ENCODE data around the gene BARX1.
A peak's percentile ranks its signal among the peaks of the same experiment; 100 is the strongest.
"Not testable (repeated sequence)": the region's sequence is repeated elsewhere in the genome, so short reads cannot be mapped to it uniquely, and the experiment has no call there.

The BARX1 gene

DNA sequence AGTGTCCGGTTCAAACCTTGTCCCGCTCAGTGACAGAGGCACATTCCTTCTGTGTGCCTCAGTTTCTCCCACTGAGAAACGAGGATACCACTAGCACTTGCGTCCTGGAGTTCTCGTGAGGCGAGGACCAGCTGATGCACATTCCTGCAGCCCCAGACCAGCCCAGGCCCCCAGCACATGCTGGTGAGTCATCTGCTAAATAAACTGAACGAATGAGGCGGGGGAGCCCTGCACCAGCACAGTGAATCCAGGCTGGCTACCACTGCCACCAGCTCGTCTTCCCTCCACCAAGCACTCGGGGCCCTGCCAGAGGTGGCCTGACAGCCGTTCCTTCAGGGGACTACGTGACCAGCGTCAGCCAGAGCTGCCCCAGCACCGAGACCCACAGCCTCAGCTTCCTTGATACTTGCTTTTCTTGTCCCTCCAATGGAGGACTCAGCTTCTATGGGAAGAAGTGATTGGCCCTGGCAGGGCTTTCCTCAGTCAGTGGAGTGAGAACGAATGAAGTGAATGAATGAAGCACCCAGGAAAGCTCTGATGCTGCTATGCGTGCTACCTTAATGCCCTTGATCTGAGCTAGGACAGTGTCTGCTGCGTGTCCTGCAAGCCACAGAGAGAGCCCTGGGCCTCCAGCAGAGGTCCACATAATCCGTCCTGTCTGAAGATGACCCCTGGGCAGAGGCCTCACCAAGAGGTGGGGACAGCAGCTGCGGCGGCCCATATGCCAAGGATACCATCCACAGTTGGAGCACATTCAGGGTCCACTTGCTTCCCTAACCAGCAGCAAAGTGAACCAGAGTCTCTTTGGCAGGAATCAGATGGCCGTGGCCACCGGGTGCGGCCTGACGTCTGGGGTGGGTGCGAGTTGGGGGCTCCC lies 13.5 kb upstream of the BARX1 start:
- Histone ChIP-seq H3K9me3 (ENCODE audit: control insufficient read depth, low read length) (no peaks in the 10 kb centered on the region), H3K27ac (ENCODE audit: insufficient read depth, low read length, poor library complexity, severe bottlenecking) (no peak overlapping the region), H3K4me1 (ENCODE audit: control insufficient read depth, insufficient read depth, low read length, poor library complexity, severe bottlenecking) (no peaks in the 10 kb centered on the region), H3K4me3 (ENCODE audit: insufficient read depth, low read depth, low read length, poor library complexity, severe bottlenecking) (no peak overlapping the region), H3K36me3 (ENCODE audit: control insufficient read depth, insufficient read depth, low read length) (no peaks in the 10 kb centered on the region), H3K27me3 (replicated peaks; ENCODE audit: control insufficient read depth, insufficient read depth, low read length, poor library complexity, severe bottlenecking) (peaks cover 3% of the 10 kb centered on the region)
- DNase-seq = no peak

DNA sequence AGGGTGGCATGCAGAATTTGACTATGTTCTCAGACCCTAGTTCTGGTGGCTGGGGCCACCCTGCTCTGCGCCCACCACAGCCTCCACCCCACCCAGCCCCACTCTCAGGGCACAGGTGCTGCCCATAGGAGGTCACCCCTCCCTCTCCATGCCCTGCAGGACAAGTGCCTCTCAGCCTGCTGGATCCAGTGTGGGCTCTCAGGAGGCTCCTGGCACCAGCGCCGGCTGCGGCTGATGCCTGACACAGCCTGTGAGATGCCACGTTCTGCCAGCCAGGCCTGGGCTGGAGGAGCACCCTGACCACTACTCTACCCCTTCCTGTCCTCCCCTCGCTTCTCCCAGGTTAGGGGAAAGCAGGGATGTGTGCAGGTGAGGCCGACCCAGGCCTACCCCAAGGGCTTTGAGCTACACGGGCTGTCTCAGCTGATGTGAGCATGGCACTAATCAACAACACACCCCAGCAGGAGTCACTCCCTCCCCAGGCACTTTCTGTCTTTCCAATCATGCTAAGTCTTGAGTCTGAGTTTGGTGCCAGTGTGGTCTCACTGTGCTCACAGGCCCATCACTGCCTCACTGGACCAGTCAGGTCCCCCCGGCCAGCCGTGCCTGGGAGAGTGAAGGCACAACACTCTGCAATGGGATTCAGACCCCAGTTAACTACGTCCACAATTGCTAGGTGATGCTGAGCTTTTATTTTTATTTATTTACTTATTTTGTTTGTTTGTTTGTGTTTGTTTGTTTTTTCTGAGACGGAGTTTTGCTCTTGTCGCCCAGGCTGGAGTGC lies 12.1 kb upstream of the BARX1 start:
- DNase-seq = no peak
- H3K36me3 ChIP-seq (ENCODE audit: control insufficient read depth, insufficient read depth, low read length) = no peaks in the 10 kb centered on the region
- H3K4me3 ChIP-seq (ENCODE audit: insufficient read depth, low read depth, low read length, poor library complexity, severe bottlenecking) = no peak overlapping the region
- no peaks in the 10 kb centered on the region for H3K9me3 ChIP-seq (ENCODE audit: control insufficient read depth, low read length)
- no peak overlapping the region for H3K27ac ChIP-seq (ENCODE audit: insufficient read depth, low read length, poor library complexity, severe bottlenecking)
- peaks cover 3% of the 10 kb centered on the region for H3K27me3 ChIP-seq (replicated peaks; ENCODE audit: control insufficient read depth, insufficient read depth, low read length, poor library complexity, severe bottlenecking)
- H3K4me1 ChIP-seq (ENCODE audit: control insufficient read depth, insufficient read depth, low read length, poor library complexity, severe bottlenecking) = peaks cover 5% of the 10 kb centered on the region

DNA sequence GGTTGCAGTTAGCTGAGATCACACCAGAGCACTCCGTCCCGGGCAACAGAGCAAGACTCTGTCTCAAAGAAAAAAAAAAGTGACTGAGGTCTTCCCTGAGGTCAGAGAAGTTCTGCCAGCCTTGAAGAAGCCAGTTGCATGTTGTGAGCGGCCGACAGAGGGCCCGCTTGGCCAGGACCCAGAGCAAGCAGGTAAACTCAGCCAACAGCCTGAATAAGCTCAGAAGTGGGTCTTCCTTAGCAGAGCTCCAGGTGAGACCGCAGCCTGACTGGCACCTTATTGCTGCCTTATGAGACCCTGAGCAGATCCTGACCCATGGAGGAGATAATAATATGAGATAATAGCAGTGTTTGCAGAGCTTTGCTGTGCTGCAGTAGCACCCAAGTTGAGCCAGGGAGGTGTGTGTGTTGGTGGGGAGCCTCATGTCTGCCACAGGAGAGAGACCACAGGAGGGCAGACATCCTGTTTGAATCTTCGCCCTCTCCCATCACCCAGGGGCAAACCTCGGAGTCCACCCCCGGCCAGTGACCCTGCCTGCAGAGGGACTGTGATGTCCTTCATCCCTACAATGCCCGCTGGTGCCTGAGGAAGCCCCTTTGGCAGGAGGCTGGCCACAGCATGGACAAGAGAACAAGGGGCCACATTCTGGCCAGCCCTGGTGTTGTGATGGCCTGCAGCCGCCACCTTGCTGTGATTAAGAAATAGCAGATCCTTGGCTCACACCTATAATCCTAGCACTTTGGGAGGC lies 10.8 kb upstream of the BARX1 start:
- no peaks in the 10 kb centered on the region for H3K9me3 ChIP-seq (ENCODE audit: control insufficient read depth, low read length)
- peaks cover 8% of the 10 kb centered on the region for H3K27me3 ChIP-seq (replicated peaks; ENCODE audit: control insufficient read depth, insufficient read depth, low read length, poor library complexity, severe bottlenecking)
- H3K4me1 ChIP-seq (ENCODE audit: control insufficient read depth, insufficient read depth, low read length, poor library complexity, severe bottlenecking) = peaks cover 5% of the 10 kb centered on the region
- H3K4me3 ChIP-seq (ENCODE audit: insufficient read depth, low read depth, low read length, poor library complexity, severe bottlenecking) = no peak overlapping the region
- H3K36me3 ChIP-seq (ENCODE audit: control insufficient read depth, insufficient read depth, low read length) = no peaks in the 10 kb centered on the region
- H3K27ac ChIP-seq (ENCODE audit: insufficient read depth, low read length, poor library complexity, severe bottlenecking) = no peak overlapping the region
- DNase-seq = no peak

DNA sequence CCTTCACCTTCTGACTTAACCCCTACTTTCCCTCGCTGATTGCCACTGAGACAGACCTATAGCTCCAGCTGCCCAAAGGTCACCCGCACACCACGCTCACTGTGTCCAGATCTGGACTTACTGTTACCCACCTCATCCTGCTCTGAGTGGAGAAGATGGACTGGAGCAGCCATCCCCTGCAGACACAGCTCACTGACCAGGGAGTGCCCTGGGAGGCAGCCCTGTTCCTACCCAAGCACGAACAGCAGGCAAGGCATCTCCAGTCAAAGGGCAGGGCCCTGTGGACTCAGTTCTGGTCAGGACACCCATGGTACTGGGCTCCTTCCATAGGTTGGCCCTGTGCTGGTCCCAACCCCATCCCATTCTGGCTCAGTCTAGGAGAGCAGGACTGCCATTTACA lies 9.5 kb upstream of the BARX1 start:
- H3K27me3 ChIP-seq (replicated peaks; ENCODE audit: control insufficient read depth, insufficient read depth, low read length, poor library complexity, severe bottlenecking) = peaks cover 20% of the 10 kb centered on the region
- H3K4me1 ChIP-seq (ENCODE audit: control insufficient read depth, insufficient read depth, low read length, poor library complexity, severe bottlenecking) = peaks cover 15% of the 10 kb centered on the region
- no peak overlapping the region for H3K27ac ChIP-seq (ENCODE audit: insufficient read depth, low read length, poor library complexity, severe bottlenecking)
- no peaks in the 10 kb centered on the region for H3K36me3 ChIP-seq (ENCODE audit: control insufficient read depth, insufficient read depth, low read length)
- H3K9me3 ChIP-seq (ENCODE audit: control insufficient read depth, low read length) = no peaks in the 10 kb centered on the region
- DNase-seq = no peak
- no peak overlapping the region for H3K4me3 ChIP-seq (ENCODE audit: insufficient read depth, low read depth, low read length, poor library complexity, severe bottlenecking)

DNA sequence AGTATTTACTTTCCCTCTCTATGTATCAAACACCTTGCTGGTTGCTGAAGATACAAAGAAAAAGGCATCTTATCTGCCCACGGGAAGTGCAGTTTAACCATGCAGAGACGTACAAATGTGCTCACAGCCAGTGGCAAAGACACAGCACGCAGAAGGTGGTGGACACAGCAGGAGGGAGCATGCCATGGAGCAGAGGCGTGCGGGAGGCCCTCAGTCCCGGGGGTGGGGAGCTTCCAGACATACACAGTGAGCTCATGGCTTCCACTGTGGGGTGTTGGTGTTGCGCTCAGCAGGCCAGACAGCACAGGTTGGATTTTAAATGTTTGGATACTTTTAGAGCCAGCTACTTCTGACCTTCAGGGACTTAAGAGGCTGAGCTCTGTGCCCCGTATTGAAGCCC lies 8.8 kb upstream of the BARX1 start:
- Histone ChIP-seq H3K27me3 (replicated peaks; ENCODE audit: control insufficient read depth, insufficient read depth, low read length, poor library complexity, severe bottlenecking) (peaks cover 25% of the 10 kb centered on the region), H3K9me3 (ENCODE audit: control insufficient read depth, low read length) (no peaks in the 10 kb centered on the region), H3K4me3 (ENCODE audit: insufficient read depth, low read depth, low read length, poor library complexity, severe bottlenecking) (no peak overlapping the region), H3K27ac (ENCODE audit: insufficient read depth, low read length, poor library complexity, severe bottlenecking) (no peak overlapping the region), H3K4me1 (ENCODE audit: control insufficient read depth, insufficient read depth, low read length, poor library complexity, severe bottlenecking) (peaks cover 22% of the 10 kb centered on the region), H3K36me3 (ENCODE audit: control insufficient read depth, insufficient read depth, low read length) (no peaks in the 10 kb centered on the region)
- no peak for DNase-seq

DNA sequence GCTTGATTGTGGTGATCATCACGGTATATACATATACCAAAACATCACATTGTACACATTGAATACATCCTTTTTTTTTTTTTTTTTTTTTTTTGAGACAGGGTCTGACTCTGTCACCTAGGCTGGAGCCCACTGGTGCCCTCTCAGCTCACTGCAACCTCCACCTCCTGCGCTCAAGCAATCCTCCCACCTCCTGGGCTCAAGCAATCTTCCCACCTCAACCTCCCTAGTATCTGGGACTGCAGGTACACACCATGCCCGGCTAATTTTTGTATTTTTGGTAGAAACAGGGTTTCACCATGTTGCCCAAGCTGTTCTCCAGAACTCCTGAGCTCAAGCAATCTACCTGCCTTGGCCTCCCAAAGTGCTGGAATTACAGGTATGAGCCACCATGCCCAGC lies 8.3 kb upstream of the BARX1 start:
- not testable (repeated sequence) for H3K36me3 ChIP-seq (ENCODE audit: control insufficient read depth, insufficient read depth, low read length); H3K27ac ChIP-seq (ENCODE audit: insufficient read depth, low read length, poor library complexity, severe bottlenecking); H3K4me3 ChIP-seq (ENCODE audit: insufficient read depth, low read depth, low read length, poor library complexity, severe bottlenecking); DNase-seq; H3K9me3 ChIP-seq (ENCODE audit: control insufficient read depth, low read length)
- H3K27me3 ChIP-seq (replicated peaks; ENCODE audit: control insufficient read depth, insufficient read depth, low read length, poor library complexity, severe bottlenecking) = peaks cover 29% of the 10 kb centered on the region
- peaks cover 27% of the 10 kb centered on the region for H3K4me1 ChIP-seq (ENCODE audit: control insufficient read depth, insufficient read depth, low read length, poor library complexity, severe bottlenecking)

DNA sequence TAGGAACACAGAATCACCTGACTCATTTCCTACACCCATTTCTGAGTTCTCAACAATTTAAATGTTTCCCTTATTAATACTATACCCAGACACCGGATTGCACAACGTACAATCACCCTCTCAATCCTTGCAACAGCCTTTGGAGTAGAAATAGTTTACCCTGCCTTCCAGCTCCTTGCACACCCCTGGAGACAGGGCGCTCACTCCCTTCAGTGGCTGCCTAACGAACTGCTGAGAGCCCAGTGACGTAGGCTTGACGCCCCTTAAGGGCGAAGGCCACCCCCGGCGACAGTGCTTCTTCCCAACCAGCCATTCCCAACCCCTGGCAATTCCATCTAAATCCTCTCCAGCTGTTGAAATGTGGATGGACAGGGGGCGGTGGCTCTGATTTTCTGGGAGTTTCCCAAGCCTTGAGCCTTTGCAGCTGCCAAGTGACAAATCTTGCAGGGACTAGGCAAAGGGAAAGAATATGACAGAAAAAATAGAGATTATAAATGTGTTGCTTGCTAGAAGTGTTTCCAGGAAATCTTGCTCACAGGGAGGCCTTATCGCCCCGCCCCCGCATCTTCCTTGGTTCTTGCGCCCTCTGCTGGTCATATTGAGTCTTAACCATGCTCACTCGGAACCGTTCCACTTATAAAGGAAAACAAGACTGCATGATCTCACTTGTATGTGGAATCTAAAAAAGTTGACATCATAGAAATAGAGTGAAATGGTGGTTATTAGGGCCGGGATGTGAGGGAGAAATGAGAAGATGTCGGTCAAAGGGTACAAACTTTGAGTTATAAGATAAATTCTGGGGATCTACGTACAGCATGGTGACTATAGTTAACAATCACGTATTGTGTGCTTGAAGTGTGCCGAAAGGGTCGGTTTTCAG lies 7.6 kb upstream of the BARX1 start:
- no peak overlapping the region for H3K27ac ChIP-seq (ENCODE audit: insufficient read depth, low read length, poor library complexity, severe bottlenecking)
- peaks cover 32% of the 10 kb centered on the region for H3K4me1 ChIP-seq (ENCODE audit: control insufficient read depth, insufficient read depth, low read length, poor library complexity, severe bottlenecking)
- peaks cover 36% of the 10 kb centered on the region for H3K27me3 ChIP-seq (replicated peaks; ENCODE audit: control insufficient read depth, insufficient read depth, low read length, poor library complexity, severe bottlenecking)
- H3K36me3 ChIP-seq (ENCODE audit: control insufficient read depth, insufficient read depth, low read length) = no peaks in the 10 kb centered on the region
- no peak overlapping the region for H3K4me3 ChIP-seq (ENCODE audit: insufficient read depth, low read depth, low read length, poor library complexity, severe bottlenecking)
- DNase-seq = peak; percentile 48 to 68 (median 49)
- no peaks in the 10 kb centered on the region for H3K9me3 ChIP-seq (ENCODE audit: control insufficient read depth, low read length)

DNA sequence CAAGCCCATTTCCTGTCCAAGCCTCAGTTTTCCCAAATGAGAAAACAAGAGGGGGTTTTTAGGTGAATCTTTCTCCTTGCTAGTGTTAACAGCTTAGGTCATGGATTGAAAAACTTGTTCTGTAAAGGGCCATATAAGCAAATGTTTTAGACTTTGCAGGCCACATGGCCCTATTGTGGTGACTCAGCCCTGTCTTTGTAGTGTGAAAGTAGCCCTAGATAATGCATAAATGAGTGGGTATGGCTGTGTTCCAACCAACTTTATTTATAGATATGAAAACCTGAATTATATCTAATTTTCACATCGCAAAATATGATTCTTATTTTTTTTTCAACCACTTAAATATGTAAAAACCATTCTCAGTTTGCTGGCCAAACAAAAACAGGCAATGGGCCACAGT lies 6.9 kb upstream of the BARX1 start:
- H3K4me1 ChIP-seq (ENCODE audit: control insufficient read depth, insufficient read depth, low read length, poor library complexity, severe bottlenecking) = peaks cover 32% of the 10 kb centered on the region
- H3K36me3 ChIP-seq (ENCODE audit: control insufficient read depth, insufficient read depth, low read length) = no peaks in the 10 kb centered on the region
- H3K27me3 ChIP-seq (replicated peaks; ENCODE audit: control insufficient read depth, insufficient read depth, low read length, poor library complexity, severe bottlenecking) = peaks cover 44% of the 10 kb centered on the region
- no peak for DNase-seq
- no peak overlapping the region for H3K27ac ChIP-seq (ENCODE audit: insufficient read depth, low read length, poor library complexity, severe bottlenecking)
- H3K4me3 ChIP-seq (ENCODE audit: insufficient read depth, low read depth, low read length, poor library complexity, severe bottlenecking) = no peak overlapping the region
- no peaks in the 10 kb centered on the region for H3K9me3 ChIP-seq (ENCODE audit: control insufficient read depth, low read length)
